Gastrocnemius medialis (tissue), 4 donors: ENCODE measurements around the gene COPS7A.

ENCODE experiments used
- POLR2A ChIP-seq, 2 donors: fragments of 450-650 bp; IDR thresholded peaks; one replicate each; pipeline ENCODE4 v1.6.1; 2017; ENCODE audit warnings: antibody characterized with exemption in 2 of 2, mild to moderate bottlenecking in 2 of 2, moderate library complexity in 2 of 2
- TF ChIP-seq, protein P1 (sequence below), 5 experiments: fragments of 450-650 bp in 3 of 5; fragments of 200-600 bp in 2 of 5; sonication (generic) in 2 of 5; IDR thresholded peaks in 4 of 5; conservative IDR thresholded peaks in 1 of 5; 1 replicate in 4 of 5; 2 replicates in 1 of 5; pipeline ENCODE4 v1.5.1; 2016 to 2019; ENCODE audit warnings: antibody characterized with exemption in 5 of 5, mild to moderate bottlenecking in 3 of 5, moderate library complexity in 3 of 5

DNA sequence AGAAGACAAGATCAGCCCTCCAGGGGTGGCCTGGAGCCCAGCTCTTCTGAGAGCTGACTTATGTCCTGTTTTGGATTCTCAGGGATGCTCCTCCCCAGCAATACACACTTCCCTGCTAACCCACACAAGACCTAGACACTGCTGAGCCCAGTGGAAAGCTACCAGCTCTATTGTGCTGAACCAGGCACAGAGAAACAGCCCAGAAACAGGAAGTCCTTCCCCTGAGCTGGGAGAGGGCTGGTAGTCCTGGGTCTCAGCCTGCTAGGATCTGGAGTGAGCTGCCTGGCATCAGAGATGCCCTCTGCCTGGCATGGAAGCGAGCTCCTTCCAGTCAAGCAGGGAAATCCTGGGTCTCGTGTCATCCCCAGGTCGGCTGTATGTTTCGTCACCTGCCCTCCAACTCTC lies 47.2 kb downstream of the COPS7A start:
- TF ChIP-seq, protein P1, sequence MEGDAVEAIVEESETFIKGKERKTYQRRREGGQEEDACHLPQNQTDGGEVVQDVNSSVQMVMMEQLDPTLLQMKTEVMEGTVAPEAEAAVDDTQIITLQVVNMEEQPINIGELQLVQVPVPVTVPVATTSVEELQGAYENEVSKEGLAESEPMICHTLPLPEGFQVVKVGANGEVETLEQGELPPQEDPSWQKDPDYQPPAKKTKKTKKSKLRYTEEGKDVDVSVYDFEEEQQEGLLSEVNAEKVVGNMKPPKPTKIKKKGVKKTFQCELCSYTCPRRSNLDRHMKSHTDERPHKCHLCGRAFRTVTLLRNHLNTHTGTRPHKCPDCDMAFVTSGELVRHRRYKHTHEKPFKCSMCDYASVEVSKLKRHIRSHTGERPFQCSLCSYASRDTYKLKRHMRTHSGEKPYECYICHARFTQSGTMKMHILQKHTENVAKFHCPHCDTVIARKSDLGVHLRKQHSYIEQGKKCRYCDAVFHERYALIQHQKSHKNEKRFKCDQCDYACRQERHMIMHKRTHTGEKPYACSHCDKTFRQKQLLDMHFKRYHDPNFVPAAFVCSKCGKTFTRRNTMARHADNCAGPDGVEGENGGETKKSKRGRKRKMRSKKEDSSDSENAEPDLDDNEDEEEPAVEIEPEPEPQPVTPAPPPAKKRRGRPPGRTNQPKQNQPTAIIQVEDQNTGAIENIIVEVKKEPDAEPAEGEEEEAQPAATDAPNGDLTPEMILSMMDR (IDR thresholded peaks at IDR 0.05 in 4 of 5, conservative IDR thresholded peaks at IDR 0.05 in 1 of 5): no peak
- no peak for TF ChIP-seq POLR2A (IDR thresholded peaks at IDR 0.05)
